OCI-LY1 (cell line): ENCODE data around the gene FMNL3.

Source experiments
- H2AFZ ChIP-seq: fragments of 200-600 bp; sonication (generic), shearing (Covaris generic); 2 replicates; pipeline ENCODE4 v1.6.0; 2014; ENCODE audit warnings: antibody characterized with exemption, mild to moderate bottlenecking, low read length
- H3F3A ChIP-seq: fragments of 200-600 bp; sonication (generic), shearing (Covaris generic); 2 replicates; pipeline ENCODE4 v1.6.0; 2014; ENCODE audit warnings: mild to moderate bottlenecking, antibody characterized with exemption, low read length, moderate library complexity; ENCODE audit not compliant: insufficient read depth
- H3K27ac ChIP-seq: fragments of 200-600 bp; sonication (generic); 2 replicates; pipeline ENCODE4 v1.5.1; 2014; ENCODE audit warnings: low read length, mixed run types, mild to moderate bottlenecking, low read depth; ENCODE audit not compliant: poor library complexity, severe bottlenecking
- H3K27me3 ChIP-seq: fragments of 200-600 bp; sonication (generic); 2 replicates; pipeline ENCODE4 v1.6.0; 2014; ENCODE audit warnings: antibody characterized with exemption, mild to moderate bottlenecking, low read length, moderate library complexity; ENCODE audit not compliant: insufficient read depth
- H3K36me3 ChIP-seq: fragments of 200-600 bp; sonication (generic); 2 replicates; pipeline ENCODE4 v1.6.1; 2014; ENCODE audit warnings: mild to moderate bottlenecking, antibody characterized with exemption, low read length, moderate library complexity, mixed read lengths; ENCODE audit not compliant: insufficient read depth
- H3K4me1 ChIP-seq: fragments of 200-600 bp; sonication (generic); 2 replicates; pipeline ENCODE4 v1.5.1; 2014; ENCODE audit warnings: mild to moderate bottlenecking, low read length, moderate library complexity; ENCODE audit not compliant: insufficient read depth, severe bottlenecking
- H3K4me2 ChIP-seq: fragments of 200-600 bp; sonication (generic), shearing (Covaris generic); 2 replicates; pipeline ENCODE4 v1.6.1; 2014; ENCODE audit warnings: low read length
- H3K4me3 ChIP-seq: fragments of 200-600 bp; sonication (generic); 2 replicates; pipeline ENCODE4 v1.5.1; 2014; ENCODE audit warnings: low read length, low read depth, mild to moderate bottlenecking, mixed read lengths; ENCODE audit not compliant: poor library complexity, severe bottlenecking
- H3K79me2 ChIP-seq: fragments of 200-600 bp; shearing (Covaris generic); 2 replicates; pipeline ENCODE4 v1.6.1; 2016; ENCODE audit warnings: mixed run types, low read length, mixed read lengths; ENCODE audit not compliant: insufficient read depth
- H3K9ac ChIP-seq: fragments of 200-600 bp; sonication (generic), shearing (Covaris generic); 2 replicates; pipeline ENCODE4 v1.6.1; 2014; ENCODE audit warnings: mild to moderate bottlenecking, low read length, mixed read lengths
- H3K9me2 ChIP-seq: fragments of 200-600 bp; sonication (generic), shearing (Covaris generic); 2 replicates; pipeline ENCODE4 v1.6.1; 2014; ENCODE audit warnings: low read depth, mild to moderate bottlenecking, low read length, mixed read lengths
- H3K9me3 ChIP-seq: fragments of 200-600 bp; shearing (Covaris generic); 2 replicates; pipeline ENCODE4 v1.6.1; 2014; ENCODE audit warnings: low read length, mixed read lengths
- H4K20me1 ChIP-seq: fragments of 200-600 bp; sonication (generic), shearing (Covaris generic); 2 replicates; pipeline ENCODE4 v1.6.0; 2016; ENCODE audit warnings: mild to moderate bottlenecking, low read length; ENCODE audit not compliant: insufficient read depth
- CTCF ChIP-seq: fragments of 200-600 bp; sonication (generic), shearing (Covaris generic); IDR thresholded peaks from 2 replicates; pipeline ENCODE4 v1.5.1; 2017; ENCODE audit warnings: mild to moderate bottlenecking, antibody characterized with exemption, low read length, moderate library complexity, mixed read lengths
- EZH2 ChIP-seq: fragments of 200-600 bp; sonication (generic), shearing (Covaris generic); IDR thresholded peaks from 2 replicates; pipeline ENCODE4 v1.8.0; 2017; ENCODE audit warnings: borderline replicate concordance, mixed run types, mild to moderate bottlenecking, antibody characterized with exemption, low read length, moderate library complexity, mixed read lengths

Gene FMNL3

GRCh38 chr12:49641748-49642369, 65.3 kb downstream of the FMNL3 start:
- Histone ChIP-seq H3K4me2 (no peak overlapping the region), H3K27ac (no peak overlapping the region), H3K9me3 (no peaks in the 10 kb centered on the region), H2AFZ (no peak overlapping the region), H3F3A (no peaks in the 10 kb centered on the region), H3K4me1 (peaks cover 6% of the 10 kb centered on the region), H4K20me1 (no peaks in the 10 kb centered on the region), H3K9ac (no peak overlapping the region), H3K27me3 (no peaks in the 10 kb centered on the region; the same call in 1 of the 2 replicates), H3K4me3 (no peak overlapping the region), H3K9me2 (no peaks in the 10 kb centered on the region), H3K36me3 (no peaks in the 10 kb centered on the region), H3K79me2 (no peaks in the 10 kb centered on the region)
- TF ChIP-seq CTCF: no peak
- no peak for TF ChIP-seq EZH2

- Histone ChIP-seq H3K27ac (no peak overlapping the region), H3K4me3 (no peak overlapping the region), H3K27me3 (no peaks in the 10 kb centered on the region; the same call in 1 of the 2 replicates), H2AFZ (no peak overlapping the region), H3K4me1 (peaks cover 7% of the 10 kb centered on the region), H3F3A (no peaks in the 10 kb centered on the region), H3K9me3 (no peaks in the 10 kb centered on the region), H3K9me2 (no peaks in the 10 kb centered on the region), H3K36me3 (no peaks in the 10 kb centered on the region), H4K20me1 (no peaks in the 10 kb centered on the region), H3K4me2 (no peak overlapping the region), H3K79me2 (no peaks in the 10 kb centered on the region), H3K9ac (no peak overlapping the region)
- TF ChIP-seq CTCF (peak; percentile 87), EZH2 (no peak)
Measured at GRCh38 chr12:49636979-49637755, 70.0 kb downstream of the FMNL3 start.

DNA sequence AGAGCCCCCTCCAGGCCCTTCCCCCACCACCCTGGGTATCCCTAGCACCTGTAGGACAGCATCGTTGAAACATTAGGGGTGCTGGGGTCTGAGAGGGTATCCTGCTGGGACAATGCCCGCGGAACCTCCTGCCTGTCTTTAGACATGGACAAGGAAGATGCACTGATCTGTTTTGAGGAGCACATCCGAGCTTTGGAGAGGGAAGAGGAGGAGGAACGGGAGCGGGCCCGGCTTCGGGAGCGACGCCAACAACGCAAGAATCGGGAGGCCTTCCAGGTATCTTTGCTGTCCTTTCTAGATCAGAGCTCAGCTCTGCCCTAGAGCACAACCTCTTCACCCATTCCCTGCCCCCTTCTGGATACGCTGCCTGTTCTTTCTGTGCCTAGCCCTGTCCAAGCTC, 70.6 kb downstream of the FMNL3 start:
- no peaks in the 10 kb centered on the region for H3F3A ChIP-seq
- H3K79me2 ChIP-seq: no peaks in the 10 kb centered on the region
- H3K4me2 ChIP-seq: no peak overlapping the region
- H3K4me3 ChIP-seq: no peak overlapping the region
- no peak for TF ChIP-seq EZH2
- no peak for TF ChIP-seq CTCF
- H3K9me3 ChIP-seq: no peaks in the 10 kb centered on the region
- H3K4me1 ChIP-seq: peaks cover 7% of the 10 kb centered on the region
- H2AFZ ChIP-seq: no peak overlapping the region
- no peaks in the 10 kb centered on the region for H3K36me3 ChIP-seq
- no peaks in the 10 kb centered on the region for H4K20me1 ChIP-seq
- no peak overlapping the region for H3K27ac ChIP-seq
- H3K9me2 ChIP-seq: no peaks in the 10 kb centered on the region
- H3K27me3 ChIP-seq: no peaks in the 10 kb centered on the region; the same call in 1 of the 2 replicates
- H3K9ac ChIP-seq: no peak overlapping the region
